ENCODE data around the gene ESRRA.

The ESRRA gene

DNA sequence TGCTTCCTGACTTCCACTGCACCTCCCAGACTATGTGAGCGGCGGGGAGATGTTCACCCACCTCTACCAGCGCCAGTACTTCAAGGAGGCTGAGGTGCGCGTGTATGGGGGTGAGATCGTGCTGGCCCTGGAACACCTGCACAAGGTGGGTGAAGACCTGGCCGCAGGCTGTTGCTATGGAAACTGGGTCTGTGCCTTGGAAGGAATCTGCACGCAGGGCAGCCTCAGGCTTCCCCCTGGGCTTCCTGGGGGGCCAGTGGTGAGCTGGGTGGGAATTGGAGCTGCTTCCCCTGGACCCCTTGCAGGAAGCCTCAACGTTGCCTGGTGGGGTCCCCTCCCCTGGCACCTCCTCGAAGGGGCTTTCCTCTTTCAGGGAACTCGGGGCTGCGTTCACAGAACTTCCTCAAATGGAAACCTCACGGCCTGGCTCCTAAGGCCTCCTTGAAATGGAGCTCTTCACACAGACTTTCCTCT is 55.2 kb downstream of the ESRRA start:
- peak overlapping the region; percentile 89 for H3K4me3 ChIP-seq

DNA sequence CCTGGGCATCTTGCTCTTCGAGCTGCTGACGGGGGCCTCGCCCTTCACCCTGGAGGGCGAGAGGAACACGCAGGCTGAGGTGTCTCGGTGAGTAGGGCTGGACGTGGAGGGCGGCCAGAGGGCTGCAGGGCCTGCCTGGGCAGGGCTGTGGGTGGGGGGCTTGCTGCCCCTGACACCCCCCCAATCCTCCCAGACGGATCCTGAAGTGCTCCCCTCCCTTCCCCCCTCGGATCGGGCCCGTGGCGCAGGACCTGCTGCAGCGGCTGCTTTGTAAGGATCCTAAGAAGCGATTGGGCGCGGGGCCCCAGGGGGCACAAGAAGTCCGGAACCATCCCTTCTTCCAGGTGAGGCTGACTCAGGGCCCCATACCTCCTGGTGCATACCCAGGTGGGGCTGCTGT is 56.3 kb downstream of the ESRRA start:
- TF ChIP-seq, protein P1, sequence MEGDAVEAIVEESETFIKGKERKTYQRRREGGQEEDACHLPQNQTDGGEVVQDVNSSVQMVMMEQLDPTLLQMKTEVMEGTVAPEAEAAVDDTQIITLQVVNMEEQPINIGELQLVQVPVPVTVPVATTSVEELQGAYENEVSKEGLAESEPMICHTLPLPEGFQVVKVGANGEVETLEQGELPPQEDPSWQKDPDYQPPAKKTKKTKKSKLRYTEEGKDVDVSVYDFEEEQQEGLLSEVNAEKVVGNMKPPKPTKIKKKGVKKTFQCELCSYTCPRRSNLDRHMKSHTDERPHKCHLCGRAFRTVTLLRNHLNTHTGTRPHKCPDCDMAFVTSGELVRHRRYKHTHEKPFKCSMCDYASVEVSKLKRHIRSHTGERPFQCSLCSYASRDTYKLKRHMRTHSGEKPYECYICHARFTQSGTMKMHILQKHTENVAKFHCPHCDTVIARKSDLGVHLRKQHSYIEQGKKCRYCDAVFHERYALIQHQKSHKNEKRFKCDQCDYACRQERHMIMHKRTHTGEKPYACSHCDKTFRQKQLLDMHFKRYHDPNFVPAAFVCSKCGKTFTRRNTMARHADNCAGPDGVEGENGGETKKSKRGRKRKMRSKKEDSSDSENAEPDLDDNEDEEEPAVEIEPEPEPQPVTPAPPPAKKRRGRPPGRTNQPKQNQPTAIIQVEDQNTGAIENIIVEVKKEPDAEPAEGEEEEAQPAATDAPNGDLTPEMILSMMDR (IDR thresholded peaks at IDR 0.05): no peak
- peak; percentile 74 for DNase-seq (ENCODE audit: low spot score)
- Histone ChIP-seq H3K27ac (no peak overlapping the region), H3K4me3 (no peak overlapping the region)

More for the DNA sequence above, 55.2 kb downstream of the ESRRA start:
- no peak overlapping the region for H3K27ac ChIP-seq
- no peak for DNase-seq (ENCODE audit: low spot score)
- TF ChIP-seq, protein P1 (IDR thresholded peaks at IDR 0.05): no peak

DNA sequence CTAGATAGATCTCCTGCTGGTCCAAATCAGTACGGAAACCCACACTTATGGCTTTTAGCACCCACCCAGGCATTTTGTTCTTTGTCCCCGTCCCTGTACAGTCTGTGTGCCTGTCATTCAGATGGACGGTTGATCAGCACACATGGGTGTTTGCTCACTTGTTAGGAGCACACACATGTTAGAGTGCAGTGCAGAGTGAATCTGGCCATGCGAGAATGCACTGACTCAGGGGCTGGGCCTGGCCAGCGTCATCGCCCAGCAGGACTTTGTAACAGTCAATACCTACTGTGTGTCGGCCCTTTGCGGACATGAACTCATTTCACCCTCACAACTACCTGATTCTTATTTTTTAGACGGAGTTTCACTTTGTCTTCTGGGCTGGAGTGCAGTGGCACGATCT is 57.0 kb downstream of the ESRRA start:
- Histone ChIP-seq H3K4me3 (no peak overlapping the region), H3K27ac (no peak overlapping the region)
- no peak for DNase-seq (ENCODE audit: low spot score)
- TF ChIP-seq, protein P1 (IDR thresholded peaks at IDR 0.05): no peak

DNA sequence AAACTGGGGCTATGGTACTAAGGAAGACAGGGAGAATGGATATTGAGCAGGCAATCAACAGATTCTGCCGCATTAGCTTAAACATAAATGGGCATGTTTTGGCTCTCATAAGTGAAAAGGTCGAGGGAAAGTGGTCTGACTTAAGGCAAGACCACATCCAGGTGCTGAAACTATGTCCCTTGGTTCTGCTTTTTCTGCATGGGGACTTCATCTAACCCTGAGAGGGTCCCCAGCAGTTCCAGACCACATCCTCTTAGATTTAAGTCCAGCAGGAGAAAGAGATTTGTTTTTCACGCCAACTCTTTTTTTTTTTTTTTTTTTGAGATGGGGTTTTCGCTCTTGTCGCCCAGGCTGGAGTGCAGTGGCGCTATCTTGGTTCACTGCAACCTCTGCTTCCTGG is 59.1 kb downstream of the ESRRA start:
- TF ChIP-seq, protein P1 (IDR thresholded peaks at IDR 0.05): no peak
- no peak for DNase-seq (ENCODE audit: low spot score)
- Histone ChIP-seq H3K4me3 (no peak overlapping the region), H3K27ac (no peak overlapping the region)

DNA sequence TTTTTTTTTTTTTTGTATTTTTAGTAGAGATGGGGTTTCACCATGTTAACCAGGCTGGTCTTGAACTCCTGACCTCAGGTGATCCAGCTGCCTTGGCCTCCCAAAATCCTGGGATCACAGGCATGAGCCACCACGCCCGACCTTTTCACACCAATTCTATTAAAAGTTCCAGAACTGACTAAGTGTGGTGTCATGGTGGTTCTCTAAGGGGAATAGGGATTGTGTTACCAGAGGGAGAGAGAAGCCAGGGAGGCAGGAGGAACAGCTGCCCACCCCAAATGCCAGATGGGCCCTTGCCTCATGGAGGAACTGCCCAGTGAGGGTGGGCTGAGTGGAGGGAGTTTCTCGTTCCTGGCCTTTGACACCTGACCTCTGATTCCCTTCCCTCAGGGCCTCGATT is 59.6 kb downstream of the ESRRA start:
- DNase-seq (ENCODE audit: low spot score): no peak
- Histone ChIP-seq H3K27ac (no peak overlapping the region), H3K4me3 (no peak overlapping the region)
- TF ChIP-seq, protein P1 (IDR thresholded peaks at IDR 0.05): no peak
